Measurements from ENCODE around the gene DNMT1.

The DNMT1 gene

DNA sequence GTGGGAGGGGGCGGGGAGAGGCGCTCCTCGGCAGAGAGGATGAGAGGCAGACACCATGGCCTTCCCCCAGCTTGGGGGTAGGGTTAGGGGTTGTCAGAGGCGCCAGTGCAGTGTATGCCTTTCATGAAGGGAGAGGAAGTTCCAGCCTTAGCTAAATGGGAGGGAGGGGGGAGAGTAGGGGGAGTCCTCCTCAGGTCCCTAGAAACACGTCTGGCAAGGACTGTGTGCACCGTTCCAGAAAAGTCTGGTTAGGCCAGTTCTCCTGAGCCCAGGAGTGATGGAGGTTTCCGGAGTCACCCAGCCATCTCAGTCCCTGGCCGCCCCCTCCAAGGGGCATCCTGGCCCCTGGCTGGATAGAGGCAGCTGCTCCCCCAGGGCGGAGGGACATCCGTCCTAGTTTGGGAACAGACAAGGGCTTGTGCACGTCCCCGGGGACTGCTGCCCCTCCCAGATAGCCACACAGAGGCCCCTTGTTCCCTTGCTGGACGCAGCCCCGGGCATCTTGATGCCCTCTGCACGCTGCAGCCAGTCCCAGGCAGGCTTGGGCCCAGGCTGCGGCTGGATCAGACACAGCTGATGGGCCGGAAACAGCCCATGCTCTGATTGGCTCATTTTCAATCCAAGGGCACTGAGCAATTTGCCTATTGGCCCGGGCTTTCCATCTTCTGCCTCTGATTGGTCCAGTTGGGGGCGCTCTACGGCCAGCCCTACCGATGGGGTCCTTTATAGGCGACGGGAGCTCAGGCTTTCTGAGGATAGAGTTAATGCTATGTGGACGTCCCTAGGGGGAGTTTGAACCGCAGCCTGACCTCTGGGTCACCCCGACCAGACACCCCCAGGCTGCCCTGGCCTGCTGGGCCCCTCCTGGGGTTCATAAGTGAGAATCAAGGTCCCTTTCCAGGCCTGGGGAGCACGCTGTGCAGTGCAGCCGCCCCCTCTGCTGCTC lies 32.5 kb upstream of the DNMT1 start:
- no peak for TF ChIP-seq CTCF (IDR thresholded peaks at IDR 0.05; ENCODE audit: control extremely low read depth, extremely low read depth, low read depth, missing control alignments)
- no peak for DNase-seq (ENCODE audit: extremely low spot score)
- POLR2A ChIA-PET, result interaction anchor here (0.5 to 0.7 kb wide), 2 partner anchors 19 to 144 kb away, joined by 3 to 7 read pairs; no protein-coding TSS in a partner anchor
- CTCF ChIA-PET, result interaction anchor here (0.7 to 6.5 kb wide), 12 partner anchors 9 to 161 kb away, joined by 3 to 72 read pairs (median 4); partner anchors contain the start of genes DNMT1 and MRPL4

GRCh38 chr19:10226376-10227025 lies 31.7 kb upstream of the DNMT1 start:
- POLR2A ChIA-PET, result interaction anchor here (0.5 to 0.9 kb wide), 3 partner anchors 18 to 145 kb away, joined by 3 to 7 read pairs (median 3); partner anchors contain the start of gene ICAM1
- CTCF ChIA-PET, result interaction anchor here (1.1 to 6.5 kb wide), 6 partner anchors 8 to 162 kb away, joined by 3 to 72 read pairs (median 4); partner anchors contain the start of genes DNMT1 and MRPL4
- no peak for TF ChIP-seq CTCF (IDR thresholded peaks at IDR 0.05; ENCODE audit: control extremely low read depth, extremely low read depth, low read depth, missing control alignments)
- DNase-seq (ENCODE audit: extremely low spot score), result no peak

- ChIA-PET CTCF (interaction anchor here (0.9 to 6.5 kb wide), 6 partner anchors 9 to 163 kb away, joined by 3 to 72 read pairs (median 4); partner anchors contain the start of genes ICAM1 and MRPL4), POLR2A (interaction anchor here (0.9 kb wide), 1 partner anchor 45 kb away, joined by 3 read pairs; the partner anchor contains the start of gene ICAM1)
- TF ChIP-seq CTCF (IDR thresholded peaks at IDR 0.05; ENCODE audit: control extremely low read depth, extremely low read depth, low read depth, missing control alignments), result no peak
Observed at GRCh38 chr19:10226021-10226375, 31.2 kb upstream of the DNMT1 start.

DNA sequence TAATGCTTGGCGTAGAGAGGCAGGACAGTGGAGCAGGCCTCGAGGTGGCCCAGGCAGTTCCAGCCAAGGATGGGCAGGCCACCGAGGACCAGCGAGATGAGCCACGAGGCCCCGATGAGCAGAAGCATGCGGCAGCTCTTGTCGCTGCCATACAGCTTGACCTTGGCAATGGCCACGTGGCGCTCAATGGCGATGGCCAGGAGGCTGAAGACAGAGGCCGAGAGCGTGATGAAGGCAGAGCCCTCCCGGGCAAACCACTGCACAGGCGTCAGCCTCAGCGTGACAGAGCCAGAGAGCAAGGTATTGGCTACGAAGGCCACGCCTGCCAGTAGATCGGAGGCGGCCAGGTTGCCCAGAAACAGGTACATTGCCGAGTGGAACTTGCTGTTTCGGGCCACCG lies 29.6 kb upstream of the DNMT1 start:
- no peak for DNase-seq (ENCODE audit: extremely low spot score)
- no peak for TF ChIP-seq CTCF (IDR thresholded peaks at IDR 0.05; ENCODE audit: control extremely low read depth, extremely low read depth, low read depth, missing control alignments)
- CTCF ChIA-PET, result interaction anchor here (1.2 to 6.5 kb wide), 2 partner anchors 16 to 26 kb away, joined by 3 to 72 read pairs; partner anchors contain the start of gene MRPL4
- POLR2A ChIA-PET, result interaction anchor here (0.6 kb wide), 1 partner anchor 101 kb away, joined by 7 read pairs; no protein-coding TSS in a partner anchor

More at GRCh38 chr19:10226021-10226375, 31.2 kb upstream of the DNMT1 start:
- no peak for DNase-seq (ENCODE audit: extremely low spot score)

- ChIA-PET POLR2A (interaction anchor here (0.6 to 0.7 kb wide), 3 partner anchors 29 to 396 kb away, joined by 4 to 7 read pairs (median 5); partner anchors contain the start of genes DNMT1 and UBL5), CTCF (interaction anchor here (1.1 to 5.4 kb wide), 3 partner anchors 17 to 62 kb away, joined by 3 to 46 read pairs (median 3); no protein-coding TSS in a partner anchor)
- TF ChIP-seq CTCF (IDR thresholded peaks at IDR 0.05; ENCODE audit: control extremely low read depth, extremely low read depth, low read depth, missing control alignments), result no peak
- DNase-seq (ENCODE audit: extremely low spot score), result no peak
Observed at GRCh38 chr19:10223488-10224213, 28.9 kb upstream of the DNMT1 start.
